K562 treated with DMSO at 1 percent for 48 hours (cell line): ENCODE measurements around the gene POU3F1. TPM values are rescaled to one million over a fixed set of nuclear protein-coding genes. Genes with fewer than 3 reads are reported as not detected.

Experiments
- total RNA-seq: library from RNA; unstranded; fragments of 300-600 nt; gene quantifications from 2 replicates; pipeline ENCODE4 v1.2.3, GENCODE V29; 2022; ENCODE audit warnings: low replicate concordance; ENCODE audit errors: extremely low read depth

The POU3F1 gene
- total RNA-seq: not detected in 2 replicates

GRCh38 chr1:38046333-38046883, at the start of gene POU3F1:
POU3F1 (minus strand) TSS chr1:38046793; CDS start chr1:38046743, 50 bp downstream.

GRCh38 chr1:38012363-38013226, 34.0 kb downstream of the POU3F1 start, which contains the start of gene UTP11:
UTP11 (plus strand) TSS chr1:38012734; CDS start chr1:38012803, 69 bp downstream.

GRCh38 chr1:38005195-38006007, 41.2 kb downstream of the POU3F1 start, which contains the start of gene FHL3:
FHL3 (minus strand) TSS chr1:38005514; CDS start chr1:37999412, 6,102 bp downstream.

Other genes with a start within 250 kb of the POU3F1 start
- not detected in 2 replicates for gene C1orf122, start 239.0 kb downstream of the POU3F1 start, total RNA-seq
- not detected in 2 replicates for gene YRDC, start 238.6 kb downstream of the POU3F1 start, total RNA-seq
- gene MTF1, start 187.2 kb downstream of the POU3F1 start, total RNA-seq: not detected in 2 replicates
- not detected in 2 replicates for gene INPP5B, start 99.7 kb downstream of the POU3F1 start, total RNA-seq
- gene SF3A3, start 56.8 kb downstream of the POU3F1 start, total RNA-seq: not detected in 2 replicates
- gene FHL3, start 41.3 kb downstream of the POU3F1 start, total RNA-seq: 340 TPM in 1 of 2 replicates, not detected in the other
- not detected in 2 replicates for gene UTP11, start 34.1 kb downstream of the POU3F1 start, total RNA-seq